IgD-negative memory B cell (primary cell): ENCODE data around the gene PIGB. TPM values are rescaled to one million over a fixed set of nuclear protein-coding genes. Genes with fewer than 3 reads are reported as not detected.

Source experiments
- H3K27ac Mint-ChIP-seq, 3 donors: one replicate each; pipeline ENCODE4 v1.8.0; 2020 to 2022; ENCODE audit warnings: mild to moderate bottlenecking in 3 of 3, mixed read lengths in 3 of 3, moderate library complexity in 1 of 3
- H3K27me3 Mint-ChIP-seq: one replicate; pipeline ENCODE4 v1.8.0; 2021; ENCODE audit warnings: mixed read lengths
- H3K36me3 Mint-ChIP-seq: one replicate; pipeline ENCODE4 v1.8.0; 2020; ENCODE audit warnings: mild to moderate bottlenecking, mixed read lengths
- H3K4me1 Mint-ChIP-seq, 3 donors: one replicate each; pipeline ENCODE4 v1.8.0; 2020 to 2022; ENCODE audit warnings: mixed read lengths in 3 of 3, mild to moderate bottlenecking in 1 of 3
- H3K4me3 Mint-ChIP-seq, 4 donors: one replicate each; pipeline ENCODE4 v1.8.0; 2020 to 2022; ENCODE audit warnings: mild to moderate bottlenecking in 4 of 4, mixed read lengths in 4 of 4, moderate library complexity in 3 of 4
- H3K9me3 Mint-ChIP-seq, 3 donors: one replicate each; pipeline ENCODE4 v1.8.0; 2020 to 2021; ENCODE audit warnings: mixed read lengths in 3 of 3, mild to moderate bottlenecking in 1 of 3
- polyA plus RNA-seq: library from polyadenylated mRNA; unstranded; fragments of 300-500 nt; fragmentation: Illumina TruSeq; gene quantifications from one replicate; pipeline ENCODE4 v1.2.3, GENCODE V29; 2021

Gene PIGB
- polyA plus RNA-seq, 1 donor from 2014 or later = 26.1 TPM

GRCh38 chr15:55334997-55335396, 16.0 kb downstream of the PIGB start:
- H3K27me3 Mint-ChIP-seq = no peaks in the 10 kb centered on the region
- H3K4me1 Mint-ChIP-seq = no peaks in the 10 kb centered on the region
- no peak overlapping the region for H3K27ac Mint-ChIP-seq
- H3K36me3 Mint-ChIP-seq = peaks cover 11% of the 10 kb centered on the region
- H3K9me3 Mint-ChIP-seq = no peaks in the 10 kb centered on the region
- no peak overlapping the region for H3K4me3 Mint-ChIP-seq

- H3K4me1 Mint-ChIP-seq = no peaks in the 10 kb centered on the region
- no peaks in the 10 kb centered on the region for H3K27me3 Mint-ChIP-seq
- H3K4me3 Mint-ChIP-seq = no peak overlapping the region
- no peaks in the 10 kb centered on the region for H3K9me3 Mint-ChIP-seq
- H3K36me3 Mint-ChIP-seq = peaks cover 9% of the 10 kb centered on the region
- no peak overlapping the region for H3K27ac Mint-ChIP-seq
Measured at GRCh38 chr15:55337160-55337559, 18.1 kb downstream of the PIGB start.

- Mint-ChIP-seq H3K27me3 (no peaks in the 10 kb centered on the region), H3K4me1 (peaks cover 0 to 3% (median 0%) of the 10 kb centered on the region in 3 donors), H3K9me3 (no peaks in the 10 kb centered on the region), H3K36me3 (peaks cover 3% of the 10 kb centered on the region), H3K27ac (no peak overlapping the region), H3K4me3 (no peak overlapping the region)
Measured at GRCh38 chr15:55343168-55343567, 24.1 kb downstream of the PIGB start.

- H3K4me1 Mint-ChIP-seq = peaks cover 0 to 3% (median 0%) of the 10 kb centered on the region in 3 donors
- H3K4me3 Mint-ChIP-seq = peak overlapping the region in 1 of 4 donors; percentile 52
- no peaks in the 10 kb centered on the region for H3K27me3 Mint-ChIP-seq
- no peaks in the 10 kb centered on the region for H3K9me3 Mint-ChIP-seq
- H3K27ac Mint-ChIP-seq = peak overlapping the region in 1 of 3 donors; percentile 9
- peaks cover 5% of the 10 kb centered on the region for H3K36me3 Mint-ChIP-seq
Measured at GRCh38 chr15:55344206-55344605, 25.2 kb downstream of the PIGB start.

GRCh38 chr15:55348281-55348778, 29.3 kb downstream of the PIGB start:
- Mint-ChIP-seq H3K36me3 (peaks cover 1% of the 10 kb centered on the region), H3K4me1 (peaks cover 0 to 3% (median 0%) of the 10 kb centered on the region in 3 donors), H3K9me3 (no peaks in the 10 kb centered on the region), H3K27me3 (no peaks in the 10 kb centered on the region), H3K27ac (no peak overlapping the region), H3K4me3 (no peak overlapping the region)

- no peak overlapping the region for H3K27ac Mint-ChIP-seq
- H3K4me3 Mint-ChIP-seq = no peak overlapping the region
- peaks cover 1% of the 10 kb centered on the region for H3K36me3 Mint-ChIP-seq
- peaks cover 0 to 3% (median 0%) of the 10 kb centered on the region in 3 donors for H3K4me1 Mint-ChIP-seq
- H3K27me3 Mint-ChIP-seq = no peaks in the 10 kb centered on the region
- H3K9me3 Mint-ChIP-seq = no peaks in the 10 kb centered on the region
Measured at GRCh38 chr15:55349282-55349681, 30.3 kb downstream of the PIGB start.

- peaks cover 10% of the 10 kb centered on the region for H3K36me3 Mint-ChIP-seq
- H3K4me1 Mint-ChIP-seq = no peaks in the 10 kb centered on the region
- H3K4me3 Mint-ChIP-seq = no peak overlapping the region
- H3K27me3 Mint-ChIP-seq = no peaks in the 10 kb centered on the region
- H3K9me3 Mint-ChIP-seq = no peaks in the 10 kb centered on the region
- no peak overlapping the region for H3K27ac Mint-ChIP-seq
Measured at GRCh38 chr15:55353025-55353424, 34.0 kb downstream of the PIGB start.

GRCh38 chr15:55356985-55357585, 38.1 kb downstream of the PIGB start:
- H3K36me3 Mint-ChIP-seq = peaks cover 9% of the 10 kb centered on the region
- H3K4me3 Mint-ChIP-seq = no peak overlapping the region
- no peaks in the 10 kb centered on the region for H3K27me3 Mint-ChIP-seq
- H3K4me1 Mint-ChIP-seq = peaks cover 0 to 4% (median 2%) of the 10 kb centered on the region in 3 donors
- no peaks in the 10 kb centered on the region for H3K9me3 Mint-ChIP-seq
- H3K27ac Mint-ChIP-seq = no peak overlapping the region

- Mint-ChIP-seq H3K4me3 (no peak overlapping the region), H3K4me1 (peaks cover 0 to 4% (median 2%) of the 10 kb centered on the region in 3 donors), H3K9me3 (no peaks in the 10 kb centered on the region), H3K27me3 (no peaks in the 10 kb centered on the region), H3K36me3 (peaks cover 9% of the 10 kb centered on the region), H3K27ac (no peak overlapping the region)
Measured at GRCh38 chr15:55357774-55358173, 38.8 kb downstream of the PIGB start.

GRCh38 chr15:55358471-55358870, 39.4 kb downstream of the PIGB start:
- peaks cover 0 to 4% (median 2%) of the 10 kb centered on the region in 3 donors for H3K4me1 Mint-ChIP-seq
- H3K36me3 Mint-ChIP-seq = peaks cover 9% of the 10 kb centered on the region
- H3K27ac Mint-ChIP-seq = no peak overlapping the region
- no peaks in the 10 kb centered on the region for H3K27me3 Mint-ChIP-seq
- no peak overlapping the region for H3K4me3 Mint-ChIP-seq
- no peaks in the 10 kb centered on the region for H3K9me3 Mint-ChIP-seq

GRCh38 chr15:55360256-55360655, 41.2 kb downstream of the PIGB start:
- Mint-ChIP-seq H3K4me3 (no peak overlapping the region), H3K4me1 (peaks cover 0 to 4% (median 2%) of the 10 kb centered on the region in 3 donors), H3K9me3 (no peaks in the 10 kb centered on the region), H3K27ac (no peak overlapping the region), H3K36me3 (peaks cover 9% of the 10 kb centered on the region), H3K27me3 (no peaks in the 10 kb centered on the region)

- Mint-ChIP-seq H3K4me3 (no peak overlapping the region), H3K4me1 (peaks cover 0 to 4% (median 2%) of the 10 kb centered on the region in 3 donors), H3K27ac (no peak overlapping the region), H3K36me3 (peaks cover 9% of the 10 kb centered on the region), H3K27me3 (no peaks in the 10 kb centered on the region), H3K9me3 (no peaks in the 10 kb centered on the region)
Measured at GRCh38 chr15:55361048-55361447, 42.0 kb downstream of the PIGB start.

- H3K4me3 Mint-ChIP-seq = no peak overlapping the region
- H3K4me1 Mint-ChIP-seq = peaks cover 0 to 4% (median 2%) of the 10 kb centered on the region in 3 donors
- no peak overlapping the region for H3K27ac Mint-ChIP-seq
- H3K9me3 Mint-ChIP-seq = no peaks in the 10 kb centered on the region
- H3K27me3 Mint-ChIP-seq = no peaks in the 10 kb centered on the region
- H3K36me3 Mint-ChIP-seq = peaks cover under 1% of the 10 kb centered on the region
Measured at GRCh38 chr15:55362641-55363040, 43.6 kb downstream of the PIGB start.

- Mint-ChIP-seq H3K4me1 (peaks cover 0 to 3% (median under 1%) of the 10 kb centered on the region in 3 donors), H3K36me3 (peaks cover 7% of the 10 kb centered on the region), H3K27ac (peak overlapping the region in 1 of 3 donors; percentile 65), H3K27me3 (no peaks in the 10 kb centered on the region), H3K4me3 (no peak overlapping the region), H3K9me3 (no peaks in the 10 kb centered on the region)
Measured at GRCh38 chr15:55366981-55367380, 48.0 kb downstream of the PIGB start.

GRCh38 chr15:55372701-55373440, 53.8 kb downstream of the PIGB start:
- peaks cover 15 to 18% (median 18%) of the 10 kb centered on the region in 3 donors for H3K4me1 Mint-ChIP-seq
- peak overlapping the region in 1 of 4 donors; percentile 14 for H3K4me3 Mint-ChIP-seq
- H3K27ac Mint-ChIP-seq = peak overlapping the region in 2 of 3 donors; percentile 13 to 39
- H3K27me3 Mint-ChIP-seq = no peaks in the 10 kb centered on the region
- peaks cover 5% of the 10 kb centered on the region for H3K36me3 Mint-ChIP-seq
- H3K9me3 Mint-ChIP-seq = no peaks in the 10 kb centered on the region
